H1 (cell line): ENCODE measurements around the gene ZNF679. TPM values are rescaled to one million over a fixed set of nuclear protein-coding genes. Genes with fewer than 3 reads are reported as not detected.

Source experiments
- CTCF ChIA-PET: fragments of 300-600 bp; sonication (Branson Sonifier 250); formaldehyde crosslinking; loops from one replicate; lab custom pipeline; 2021; ENCODE audit not compliant: partially characterized antibody; lab: Charles Lee
- POLR2A ChIA-PET: fragments of 300-600 bp; sonication (Branson Sonifier 250); formaldehyde crosslinking; loops from one replicate; lab custom pipeline; 2021; ENCODE audit warnings: inconsistent platforms; ENCODE audit not compliant: partially characterized antibody; lab: Charles Lee
- DNase-seq, 2 experiments: peaks; one replicate each; pipeline versions ENCODE4 v3.0.0 to v3.0.0-alpha.2; 2010 to 2022; ENCODE audit warnings: low spot score in 2 of 2, low read depth in 1 of 2, mixed read lengths in 1 of 2
- FAIRE-seq: peaks from 2 replicates; lab custom pipeline; 2011; peaks lifted over from hg19 to GRCh38; lab: Jason Lieb, UNC
- H2AFZ ChIP-seq: 2 replicates; pipeline ENCODE4 v1.8.1; 2012; ENCODE audit warnings: low read length, inconsistent platforms
- H2AK5ac ChIP-seq: 2 replicates; pipeline ENCODE4 v1.6.1; 2013; ENCODE audit warnings: low read depth, low read length
- H2BK120ac ChIP-seq: replicated peaks from 2 replicates; pipeline ENCODE3; 2013; ENCODE audit warnings: low read depth, low read length, inconsistent platforms
- H2BK12ac ChIP-seq: 2 replicates; pipeline ENCODE4 v1.6.1; 2013; ENCODE audit warnings: low read depth, low read length
- H2BK15ac ChIP-seq: 2 replicates; pipeline ENCODE4 v1.6.1; 2013; ENCODE audit warnings: low read length
- H2BK20ac ChIP-seq: 2 replicates; pipeline ENCODE4 v1.6.1; 2013; ENCODE audit warnings: low read length
- H2BK5ac ChIP-seq: 2 replicates; pipeline ENCODE4 v1.6.1; 2013; ENCODE audit warnings: low read depth, low read length
- H3K14ac ChIP-seq: 2 replicates; pipeline ENCODE4 v1.6.1; 2013; ENCODE audit warnings: inconsistent platforms; ENCODE audit not compliant: insufficient read length
- H3K18ac ChIP-seq: 2 replicates; pipeline ENCODE4 v1.6.1; 2013; ENCODE audit warnings: low read length; ENCODE audit errors: extremely low read depth
- H3K23ac ChIP-seq: 2 replicates; pipeline ENCODE4 v1.6.1; 2013; ENCODE audit warnings: inconsistent platforms; ENCODE audit not compliant: insufficient read length
- H3K23me2 ChIP-seq: 2 replicates; pipeline ENCODE4 v1.6.1; 2013; ENCODE audit warnings: low read depth, low read length
- H3K27ac ChIP-seq: 2 replicates; pipeline ENCODE4 v1.6.1; 2011; ENCODE audit warnings: low read depth, low read length, inconsistent platforms
- H3K27me3 ChIP-seq, 4 experiments: replicated peaks in 1 of 4; 1 replicate in 1 of 4; 2 replicates in 3 of 4; pipeline versions ENCODE4 v1.6.1 to v1.8.1; 2011 to 2013; ENCODE audit warnings: low read length in 3 of 4, mild to moderate bottlenecking in 3 of 4, inconsistent platforms in 2 of 4, mixed read lengths in 2 of 4, moderate library complexity in 1 of 4; ENCODE audit not compliant: control insufficient read depth in 3 of 4, insufficient read depth in 3 of 4; ENCODE audit errors: extremely low read depth in 1 of 4
- H3K36me3 ChIP-seq, 4 experiments: 2 replicates each; pipeline versions ENCODE4 v1.6.1 to v1.8.1; 2011 to 2013; ENCODE audit warnings: mild to moderate bottlenecking in 4 of 4, low read length in 3 of 4, moderate library complexity in 2 of 4, control low read depth in 1 of 4, inconsistent platforms in 1 of 4; ENCODE audit not compliant: insufficient read depth in 4 of 4, control insufficient read depth in 2 of 4
- H3K4ac ChIP-seq: replicated peaks from 2 replicates; pipeline ENCODE3; 2013; ENCODE audit warnings: low read length, low read depth, mixed read lengths, inconsistent platforms; ENCODE audit not compliant: insufficient read length
- H3K4me1 ChIP-seq, 4 experiments: replicated peaks in 1 of 4; 1 replicate in 1 of 4; 2 replicates in 3 of 4; pipeline versions ENCODE4 v1.6.1 to v1.8.1; 2011 to 2013; ENCODE audit warnings: low read length in 3 of 4, inconsistent platforms in 2 of 4, mixed read lengths in 1 of 4; ENCODE audit not compliant: insufficient read depth in 4 of 4, control insufficient read depth in 3 of 4
- H3K4me2 ChIP-seq, 2 experiments: 2 replicates each; pipeline versions ENCODE4 v1.6.1 to v1.8.1; 2011 to 2013; ENCODE audit warnings: low read depth in 2 of 2, low read length in 2 of 2, control low read depth in 1 of 2, inconsistent platforms in 1 of 2, mild to moderate bottlenecking in 1 of 2; ENCODE audit not compliant: insufficient read depth in 1 of 2
- H3K4me3 ChIP-seq, 4 experiments: fragments of 200-600, 300-600 bp in 1 of 4; sonication (generic), shearing (Covaris generic), sonication (Bioruptor Twin) in 1 of 4; 2 replicates each; pipeline versions ENCODE4 v1.5.1 to v1.8.1; 2011 to 2016; ENCODE audit warnings: low read length in 4 of 4, low read depth in 3 of 4, control low read depth in 2 of 4, inconsistent platforms in 2 of 4, mild to moderate bottlenecking in 2 of 4, mixed read lengths in 1 of 4, moderate library complexity in 1 of 4; ENCODE audit not compliant: insufficient read depth in 2 of 4; ENCODE audit errors: extremely low read depth in 1 of 4
- H3K56ac ChIP-seq: replicated peaks from 2 replicates; pipeline ENCODE3; 2013; ENCODE audit warnings: low read depth, mild to moderate bottlenecking, mixed read lengths, low read length, inconsistent platforms; ENCODE audit not compliant: insufficient read length
- H3K79me1 ChIP-seq: 2 replicates; pipeline ENCODE4 v1.6.1; 2013; ENCODE audit warnings: low read depth, low read length, control low read depth
- H3K79me2 ChIP-seq, 2 experiments: 2 replicates each; pipeline versions ENCODE4 v1.6.1 to v1.8.1; 2012 to 2013; ENCODE audit warnings: low read length in 2 of 2, mild to moderate bottlenecking in 2 of 2, inconsistent platforms in 1 of 2; ENCODE audit not compliant: insufficient read depth in 2 of 2, control insufficient read depth in 1 of 2
- H3K9ac ChIP-seq, 4 experiments: replicated peaks in 1 of 4; 1 replicate in 1 of 4; 2 replicates in 3 of 4; pipeline versions ENCODE4 v1.6.1 to v1.8.1; 2011 to 2013; ENCODE audit warnings: low read depth in 3 of 4, low read length in 3 of 4, control low read depth in 2 of 4, mild to moderate bottlenecking in 2 of 4, moderate library complexity in 2 of 4, inconsistent platforms in 1 of 4; ENCODE audit errors: extremely low read depth in 1 of 4
- H3K9me3 ChIP-seq, 2 experiments: 2 replicates each; pipeline versions ENCODE4 v1.6.1 to v1.8.1; 2012 to 2013; ENCODE audit warnings: mild to moderate bottlenecking in 2 of 2, moderate library complexity in 2 of 2, control low read depth in 1 of 2, inconsistent platforms in 1 of 2, low read depth in 1 of 2, low read length in 1 of 2, mixed read lengths in 1 of 2; ENCODE audit not compliant: insufficient read depth in 2 of 2
- H4K20me1 ChIP-seq, 2 experiments: replicated peaks in 1 of 2; 2 replicates each; pipeline versions ENCODE3 to v1.8.1; 2011 to 2013; ENCODE audit warnings: inconsistent platforms in 2 of 2, low read length in 2 of 2, mild to moderate bottlenecking in 1 of 2; ENCODE audit not compliant: insufficient read depth in 2 of 2, control insufficient read depth in 1 of 2
- H4K5ac ChIP-seq: 2 replicates; pipeline ENCODE4 v1.6.1; 2013; ENCODE audit warnings: low read length, low read depth, mixed read lengths, inconsistent platforms; ENCODE audit not compliant: insufficient read length
- H4K8ac ChIP-seq: 2 replicates; pipeline ENCODE4 v1.8.0; 2013; ENCODE audit warnings: mild to moderate bottlenecking, moderate library complexity, low read length, inconsistent platforms; ENCODE audit not compliant: insufficient read depth; ENCODE audit errors: extremely low read depth
- H4K91ac ChIP-seq: replicated peaks from 2 replicates; pipeline ENCODE3; 2013; ENCODE audit warnings: low read length, mixed read lengths, inconsistent platforms; ENCODE audit not compliant: insufficient read length
- ATF2 ChIP-seq: IDR thresholded peaks from 2 replicates; pipeline ENCODE4 v1.6.1; 2012; ENCODE audit warnings: low read length, inconsistent platforms
- GABPA ChIP-seq: IDR thresholded peaks from 2 replicates; pipeline ENCODE4 v1.6.1; 2011; ENCODE audit warnings: mild to moderate bottlenecking, low read length, moderate library complexity, borderline replicate concordance; ENCODE audit not compliant: insufficient read depth
- GTF2F1 ChIP-seq: IDR thresholded peaks from 2 replicates; pipeline ENCODE4 v1.6.1; 2012; ENCODE audit warnings: low read depth, low read length, improper control_type of control experiment, borderline replicate concordance
- KDM4A ChIP-seq: IDR thresholded peaks from one replicate; pipeline ENCODE4 v1.7.1; 2012; ENCODE audit warnings: low read depth, mild to moderate bottlenecking, moderate library complexity, low read length, inconsistent platforms; ENCODE audit not compliant: severe bottlenecking
- NANOG ChIP-seq: IDR thresholded peaks from 2 replicates; pipeline ENCODE4 v1.6.1; 2011; ENCODE audit warnings: low read length, low read depth, mild to moderate bottlenecking, inconsistent platforms; ENCODE audit not compliant: insufficient read depth, poor library complexity, severe bottlenecking
- NRF1 ChIP-seq: IDR thresholded peaks from 2 replicates; pipeline ENCODE4 v1.6.1; 2011; ENCODE audit warnings: mild to moderate bottlenecking, low read depth, low read length, improper control_type of control experiment
- RAD21 ChIP-seq, 2 experiments: IDR thresholded peaks in 1 of 2; conservative IDR thresholded peaks in 1 of 2; 2 replicates each; pipeline ENCODE4 v1.6.1; 2011; ENCODE audit warnings: low read depth in 2 of 2, low read length in 2 of 2, improper control_type of control experiment in 1 of 2, inconsistent platforms in 1 of 2, mild to moderate bottlenecking in 1 of 2, moderate library complexity in 1 of 2
- RNF2 ChIP-seq: fragments of 200-900, 300-1000 bp; sonication (generic); IDR thresholded peaks from 2 replicates; pipeline ENCODE4 v1.7.1; 2016; ENCODE audit warnings: borderline replicate concordance, low read depth, mild to moderate bottlenecking, antibody characterized with exemption, low read length; ENCODE audit not compliant: poor library complexity, severe bottlenecking; ENCODE audit errors: missing control alignments
- SIN3A ChIP-seq, 2 experiments: IDR thresholded peaks in 1 of 2; conservative IDR thresholded peaks in 1 of 2; 2 replicates each; pipeline ENCODE4 v1.6.1; 2011 to 2012; ENCODE audit warnings: low read length in 2 of 2, improper control_type of control experiment in 1 of 2, low read depth in 1 of 2, mild to moderate bottlenecking in 1 of 2
- SIRT6 ChIP-seq: IDR thresholded peaks from one replicate; pipeline ENCODE4 v1.7.1; 2012; ENCODE audit warnings: low read length, inconsistent platforms
- SIX5 ChIP-seq: IDR thresholded peaks from 2 replicates; pipeline ENCODE4 v1.6.1; 2011; ENCODE audit warnings: mild to moderate bottlenecking, low read depth, low read length
- WGBS, 2 experiments: shearing (Covaris generic) in 1 of 2; methylation state at CpG; one replicate each; pipeline versions ENCODE4 v1.1.6 to v1.1.7; 2013 to 2015; ENCODE audit warnings: low lambda C conversion rate in 2 of 2, mixed read lengths in 2 of 2, inconsistent platforms in 1 of 2, low coverage in 1 of 2, missing lambda C conversion rate in 1 of 2; ENCODE audit not compliant: insufficient replicate concordance in 2 of 2, insufficient coverage in 1 of 2, insufficient read length in 1 of 2; ENCODE audit errors: extremely low coverage in 1 of 2, missing lambda C conversion rate in 1 of 2; 5-methylcytosine and 5-hydroxymethylcytosine counted together
- polyA plus RNA-seq, 7 experiments: library from polyadenylated mRNA; depleted of rRNA in 3 of 7; stranded (reverse) in 5 of 7; unstranded in 2 of 7; fragments of >200 nt in 5 of 7; fragments of 200-250 nt in 2 of 7; gene quantifications; 1 replicate in 5 of 7; 2 replicates in 1 of 7; 4 replicates in 1 of 7; pipeline versions ENCODE4 v1.2.1 to v1.2.3, GENCODE V29; 2011 to 2013; ENCODE audit warnings: missing spikeins in 2 of 7, mixed read lengths in 2 of 7
- total RNA-seq: library from RNA; stranded (reverse); fragmentation: NEBNext Ultra II Directional; extraction: Animal tissue kit (Norgen Biotek cat#: 25700); gene quantifications from 2 replicates; pipeline ENCODE4 v1.2.1, GENCODE V29; 2021

The ZNF679 gene
- total and polyA plus RNA-seq, 2 of the 8 experiments (the other 6 are each of a cell fraction or from before 2014, with no cell fraction given) = not detected

- Histone ChIP-seq H3K56ac (no peak overlapping the region), H4K8ac (no peak overlapping the region), H3K36me3 (no peaks in the 10 kb centered on the region; a peak in 1 of 8 replicates), H3K9me3 (peaks cover 63 to 81% of the 10 kb centered on the region in 2 experiments), H3K23ac (no peak overlapping the region), H2AK5ac (no peak overlapping the region), H2BK12ac (no peak overlapping the region), H3K14ac (no peak overlapping the region), H4K91ac (no peak overlapping the region), H3K4me1 (no peaks in the 10 kb centered on the region), H3K79me1 (no peaks in the 10 kb centered on the region), H3K4me2 (no peak overlapping the region), H2BK120ac (no peak overlapping the region), H3K9ac (no peak overlapping the region), H2BK15ac (no peak overlapping the region), H3K79me2 (no peaks in the 10 kb centered on the region), H4K5ac (no peak overlapping the region), H3K4me3 (no peak overlapping the region), H4K20me1 (no peaks in the 10 kb centered on the region), H2BK20ac (no peak overlapping the region), H3K23me2 (no peaks in the 10 kb centered on the region), H2AFZ (no peak overlapping the region), H3K27me3 (no peaks in the 10 kb centered on the region), H3K4ac (no peak overlapping the region), H2BK5ac (no peak overlapping the region), H3K27ac (no peak overlapping the region), H3K18ac (no peak overlapping the region)
- WGBS, 2 experiments = 91% methylated on average over 3 of the region's 3 CpGs; no CpG with 5 or more reads in 1 of the 2 experiments
- no peak for FAIRE-seq
- CTCF ChIA-PET = no interaction called here
- no peak for DNase-seq
- POLR2A ChIA-PET = no interaction called here
- TF ChIP-seq RNF2 (no peak), SIN3A (conservative IDR thresholded peaks at IDR 0.05 in 1 of 2, IDR thresholded peaks at IDR 0.05 in 1 of 2; ENCODE audit: low read depth in 1 of 2, low read length in 2 of 2) (no peak), SIRT6 (no peak), ATF2 (no peak), SIX5 (no peak), NRF1 (no peak), GABPA (no peak), NANOG (no peak), GTF2F1 (no peak), RAD21 (IDR thresholded peaks at IDR 0.05 in 1 of 2, conservative IDR thresholded peaks at IDR 0.05 in 1 of 2; ENCODE audit: low read depth in 2 of 2, low read length in 2 of 2) (no peak), KDM4A (no peak)
These were observed 82.2 kb downstream of the ZNF679 start for GRCh38 chr7:64310426-64310825.
